HEK293 (cell line): ENCODE data around the gene UGT3A1.

Source experiments
- CTCF ChIP-seq: fragments of 450-650 bp; formaldehyde crosslinking; IDR thresholded peaks from 2 replicates; pipeline ENCODE4 v1.5.1; 2016; ENCODE audit warnings: missing biosample characterization, missing genetic modification characterization
- REST ChIP-seq: fragments of 450-650 bp; formaldehyde crosslinking; IDR thresholded peaks from 2 replicates; pipeline ENCODE4 v1.5.1; 2016; ENCODE audit warnings: missing biosample characterization, missing genetic modification characterization
- ZNF114 ChIP-seq: fragments of 450-650 bp; formaldehyde crosslinking; IDR thresholded peaks from 2 replicates; pipeline ENCODE4 v1.5.0; 2017; ENCODE audit warnings: missing biosample characterization, missing genetic modification characterization
- ZNF16 ChIP-seq: fragments of 450-650 bp; formaldehyde crosslinking; IDR thresholded peaks from 2 replicates; pipeline ENCODE4 v1.5.1; 2016; ENCODE audit warnings: low read depth, missing biosample characterization, missing genetic modification characterization
- ZNF211 ChIP-seq: fragments of 450-650 bp; formaldehyde crosslinking; IDR thresholded peaks from 2 replicates; pipeline ENCODE4 v1.5.1; 2016; ENCODE audit warnings: low read depth, missing biosample characterization, missing genetic modification characterization
- ZNF274 ChIP-seq, 2 experiments: fragments of 200-500 bp in 1 of 2; fragments of 450-650 bp in 1 of 2; sonication (Bioruptor generic) in 1 of 2; formaldehyde crosslinking in 1 of 2; IDR thresholded peaks; 2 replicates each; pipeline versions ENCODE4 v1.5.1 to v1.6.1; 2014 to 2016; ENCODE audit warnings: borderline replicate concordance in 1 of 2, inconsistent platforms in 1 of 2, low read length in 1 of 2, missing biosample characterization in 1 of 2, missing genetic modification characterization in 1 of 2
- ZNF37A ChIP-seq: fragments of 450-650 bp; IDR thresholded peaks from 2 replicates; pipeline ENCODE4 v1.5.1; 2018; ENCODE audit warnings: missing biosample characterization, missing genetic modification characterization
- ZNF510 ChIP-seq: fragments of 450-650 bp; formaldehyde crosslinking; IDR thresholded peaks from 2 replicates; pipeline ENCODE4 v1.5.1; 2018; ENCODE audit warnings: mild to moderate bottlenecking, missing genetic modification characterization, missing biosample characterization; ENCODE audit not compliant: insufficient replicate concordance
- ZNF513 ChIP-seq: fragments of 450-650 bp; IDR thresholded peaks from 2 replicates; pipeline ENCODE4 v1.5.1; 2018; ENCODE audit warnings: missing biosample characterization, missing genetic modification characterization
- ZNF664 ChIP-seq: fragments of 450-650 bp; formaldehyde crosslinking; IDR thresholded peaks from 2 replicates; pipeline ENCODE4 v1.5.1; 2016; ENCODE audit warnings: missing biosample characterization, missing genetic modification characterization

GRCh38 chr5:35938568-35939227 is 52.5 kb downstream of the UGT3A1 start, which contains the start of gene CAPSL:
- TF ChIP-seq REST = no peak
- TF ChIP-seq ZNF510 (tag by site-specific recombination) = no peak
- no peak for TF ChIP-seq ZNF664 (tag by site-specific recombination)
- no peak for TF ChIP-seq ZNF114 (tag by site-specific recombination)
- TF ChIP-seq CTCF (tag by site-specific recombination) = no peak
- TF ChIP-seq ZNF37A (tag by site-specific recombination) = no peak
- TF ChIP-seq ZNF274 (IDR thresholded peaks at IDR 0.05; ENCODE audit: low read length) = no peak
- no peak for TF ChIP-seq ZNF274 (tag by site-specific recombination; IDR thresholded peaks at IDR 0.05; ENCODE audit: borderline replicate concordance)
- TF ChIP-seq ZNF16 (tag by site-specific recombination) = no peak
- TF ChIP-seq ZNF211 = no peak
- no peak for TF ChIP-seq ZNF513 (tag by site-specific recombination)
